HL-60 (cell line): ENCODE results near the gene CORO2A.

Source experiments
- DNase-seq, 2 experiments: peaks; one replicate each; pipeline ENCODE4 v3.0.0-alpha.2; 2010 to 2020; ENCODE audit warnings: low read depth in 1 of 2, low spot score in 1 of 2
- H3K27ac ChIP-seq: fragments of 250-450 bp; sonication (Bioruptor Pico); replicated peaks from 2 replicates; pipeline ENCODE4 v1.5.1; 2020; ENCODE audit warnings: mild to moderate bottlenecking, moderate library complexity
- H3K27me3 ChIP-seq: fragments of 250-450 bp; sonication (Bioruptor Pico); 2 replicates; pipeline ENCODE4 v1.5.1; 2021; ENCODE audit warnings: mild to moderate bottlenecking, moderate library complexity; ENCODE audit not compliant: insufficient read depth, poor library complexity, severe bottlenecking
- H3K4me3 ChIP-seq: replicated peaks from 2 replicates; pipeline ENCODE4 v1.5.1; 2011; ENCODE audit warnings: mild to moderate bottlenecking, control low read depth, low read length; ENCODE audit not compliant: insufficient read depth
- CTCF ChIP-seq: IDR thresholded peaks from one replicate; pipeline ENCODE4 v1.5.1; 2011; ENCODE audit warnings: low read length, control low read depth, inconsistent platforms; ENCODE audit not compliant: insufficient read depth
- GABPA ChIP-seq: IDR thresholded peaks from 2 replicates; pipeline ENCODE4 v1.6.1; 2012; ENCODE audit warnings: low read depth
- POLR2AphosphoS5 ChIP-seq: IDR thresholded peaks from 2 replicates; pipeline ENCODE4 v1.6.1; 2012; ENCODE audit warnings: low read depth
- REST ChIP-seq: IDR thresholded peaks from 2 replicates; pipeline ENCODE4 v1.6.1; 2012; ENCODE audit warnings: low read depth; ENCODE audit not compliant: insufficient replicate concordance
- SPI1 ChIP-seq: IDR thresholded peaks from 2 replicates; pipeline ENCODE4 v1.6.1; 2012; ENCODE audit warnings: low read depth, mild to moderate bottlenecking, borderline replicate concordance

CORO2A gene

GRCh38 chr9:98099346-98099745 is 93.1 kb downstream of the CORO2A start:
- Histone ChIP-seq H3K27me3 (no peaks in the 10 kb centered on the region), H3K27ac (no peak overlapping the region), H3K4me3 (no peak overlapping the region)
- DNase-seq: no peak
- TF ChIP-seq REST (no peak), CTCF (no peak), GABPA (no peak), POLR2AphosphoS5 (no peak), SPI1 (no peak)

GRCh38 chr9:98097836-98098235 is 94.6 kb downstream of the CORO2A start:
- H3K4me3 ChIP-seq: no peak overlapping the region
- no peak for DNase-seq
- no peak overlapping the region for H3K27ac ChIP-seq
- no peaks in the 10 kb centered on the region for H3K27me3 ChIP-seq
- TF ChIP-seq REST (no peak), POLR2AphosphoS5 (no peak), GABPA (no peak), CTCF (no peak), SPI1 (no peak)

- H3K27ac ChIP-seq: no peak overlapping the region
- TF ChIP-seq REST (no peak), SPI1 (no peak), GABPA (no peak), POLR2AphosphoS5 (no peak; the same call in 1 of the 2 replicates), CTCF (no peak)
Measured at GRCh38 chr9:98096091-98096490, 96.3 kb downstream of the CORO2A start.

More at GRCh38 chr9:98096091-98096490, 96.3 kb downstream of the CORO2A start:
- Histone ChIP-seq H3K4me3 (no peak overlapping the region), H3K27me3 (no peaks in the 10 kb centered on the region)
- DNase-seq: no peak
